GM23338 (cell line): Measurements from ENCODE around the gene RCAN1. TPM values are rescaled to one million over a fixed set of nuclear protein-coding genes. Genes with fewer than 3 reads are reported as not detected.

ENCODE experiments used
- ATAC-seq: fragments of 200-7000 bp; cut with Tn5 transposase; 3 replicates; pipeline ENCODE4 v1.9.1; 2020
- DNase-seq: peaks from one replicate; pipeline ENCODE4 v3.0.0-alpha.2; 2015; ENCODE audit warnings: low spot score
- H2AFZ ChIP-seq: fragments of 200-600 bp; sonication (generic); 2 replicates; pipeline ENCODE4 v1.8.0; 2016; ENCODE audit warnings: antibody characterized with exemption, mild to moderate bottlenecking, moderate library complexity
- H3F3A ChIP-seq: fragments of 200-600 bp; sonication (generic); replicated peaks from 2 replicates; pipeline ENCODE4 v1.8.0; 2017; ENCODE audit warnings: antibody characterized with exemption, mixed run types, low read depth
- H3K27ac ChIP-seq: fragments of 200-600 bp; sonication (generic); 2 replicates; pipeline ENCODE4 v1.6.1; 2016; ENCODE audit warnings: low read depth
- H3K27me3 ChIP-seq: fragments of 200-600 bp; sonication (generic); 2 replicates; pipeline ENCODE4 v1.8.0; 2016; ENCODE audit warnings: mild to moderate bottlenecking, mixed run types, moderate library complexity; ENCODE audit not compliant: insufficient read depth
- H3K36me3 ChIP-seq: fragments of 200-600 bp; sonication (generic); 2 replicates; pipeline ENCODE4 v1.8.0; 2016; ENCODE audit warnings: mild to moderate bottlenecking; ENCODE audit not compliant: insufficient read depth
- H3K4me1 ChIP-seq: fragments of 200-600 bp; sonication (generic); 2 replicates; pipeline ENCODE4 v1.8.0; 2016; ENCODE audit warnings: mild to moderate bottlenecking, moderate library complexity; ENCODE audit not compliant: insufficient read depth
- H3K4me2 ChIP-seq: fragments of 200-600 bp; sonication (generic); 2 replicates; pipeline ENCODE4 v1.7.1; 2017; ENCODE audit warnings: mixed run types
- H3K4me3 ChIP-seq: fragments of 200-600 bp; sonication (generic); 2 replicates; pipeline ENCODE4 v1.6.1; 2016; ENCODE audit warnings: mixed run types
- H3K79me2 ChIP-seq: fragments of 200-600 bp; sonication (generic); replicated peaks from 2 replicates; pipeline ENCODE4 v1.8.0; 2017; ENCODE audit warnings: mild to moderate bottlenecking; ENCODE audit not compliant: insufficient read depth
- H3K9me2 ChIP-seq: fragments of 200-600 bp; sonication (generic); 2 replicates; pipeline ENCODE4 v1.8.0; 2017; ENCODE audit not compliant: insufficient read depth
- H4K20me1 ChIP-seq: fragments of 200-600 bp; sonication (generic); replicated peaks from 2 replicates; pipeline ENCODE4 v1.8.0; 2017; ENCODE audit warnings: mild to moderate bottlenecking; ENCODE audit not compliant: insufficient read depth
- H3K27ac Mint-ChIP-seq: 2 replicates; pipeline ENCODE4 v1.8.0; 2020; ENCODE audit warnings: inconsistent platforms, mild to moderate bottlenecking, moderate library complexity, mixed read lengths
- H3K27me3 Mint-ChIP-seq: 3 replicates; pipeline ENCODE4 v1.8.0; 2022; ENCODE audit warnings: low read depth, mild to moderate bottlenecking, moderate library complexity, mixed read lengths, inconsistent platforms; ENCODE audit not compliant: insufficient read depth, poor library complexity
- H3K36me3 Mint-ChIP-seq: 3 replicates; pipeline ENCODE4 v1.8.0; 2021; ENCODE audit warnings: low read depth, mild to moderate bottlenecking, inconsistent platforms, moderate library complexity, mixed read lengths
- H3K4me1 Mint-ChIP-seq: 3 replicates; pipeline ENCODE4 v1.8.0; 2020; ENCODE audit warnings: mild to moderate bottlenecking, inconsistent platforms, mixed read lengths
- H3K4me3 Mint-ChIP-seq: 3 replicates; pipeline ENCODE4 v1.8.0; 2021; ENCODE audit warnings: moderate library complexity, mild to moderate bottlenecking, inconsistent platforms, mixed read lengths
- H3K9me3 Mint-ChIP-seq: 3 replicates; pipeline ENCODE4 v1.8.0; 2020; ENCODE audit warnings: moderate library complexity, mild to moderate bottlenecking, inconsistent platforms, mixed read lengths
- CREB1 ChIP-seq: fragments of 250-450 bp; sonication (Bioruptor Pico); IDR thresholded peaks from 2 replicates; pipeline ENCODE4 v1.5.0; 2020; ENCODE audit warnings: low read depth, mild to moderate bottlenecking, moderate library complexity
- EZH2 ChIP-seq: fragments of 200-600 bp; sonication (generic); IDR thresholded peaks from one replicate; pipeline ENCODE4 v1.8.0; 2017; ENCODE audit warnings: antibody characterized with exemption, mild to moderate bottlenecking, low read depth; ENCODE audit not compliant: unreplicated experiment
- EZH2phosphoT487 ChIP-seq: fragments of 200-600 bp; sonication (generic); IDR thresholded peaks from one replicate; pipeline ENCODE4 v1.8.1; 2018; ENCODE audit warnings: antibody characterized with exemption; ENCODE audit not compliant: unreplicated experiment
- POLR2AphosphoS5 ChIP-seq: IDR thresholded peaks from 2 replicates; pipeline ENCODE4 v1.6.1; 2016; ENCODE audit warnings: antibody characterized with exemption, low read depth
- REST ChIP-seq: IDR thresholded peaks from one replicate; pipeline ENCODE4 v1.6.1; 2018; ENCODE audit warnings: antibody characterized with exemption; ENCODE audit not compliant: unreplicated experiment
- ZNF331 ChIP-seq: fragments of 250-450 bp; sonication (Bioruptor Pico); IDR thresholded peaks from 2 replicates; pipeline ENCODE4 v1.5.0; 2020; ENCODE audit warnings: low read depth, mild to moderate bottlenecking, moderate library complexity
- ZNF462 ChIP-seq: fragments of 250-450 bp; sonication (Bioruptor Pico); IDR thresholded peaks from 2 replicates; pipeline ENCODE4 v1.5.0; 2020; ENCODE audit warnings: mild to moderate bottlenecking, moderate library complexity
- polyA plus RNA-seq: library from polyadenylated mRNA; unstranded; fragments of >200 nt; fragmentation: Nextera tagmentation; extraction: Ambion mirVana; gene quantifications from 2 replicates; pipeline ENCODE4 v1.2.1, GENCODE V29; 2016
- total RNA-seq: library from RNA; depleted of rRNA; stranded (reverse); fragments of >200 nt; shearing (Covaris generic); gene quantifications from 2 replicates; pipeline ENCODE4 v1.2.3, GENCODE V29; 2014

RCAN1 gene
- total and polyA plus RNA-seq, 2 experiments from 2014 or later = 3.7 to 5.2 TPM

- TF ChIP-seq ZNF462 = no peak
- no peak for TF ChIP-seq REST
Observed at GRCh38 chr21:34543017-34543416, 71.9 kb downstream of the RCAN1 start (continued).

GRCh38 chr21:34540206-34540605 is 74.7 kb downstream of the RCAN1 start:
- peaks cover 7% of the 10 kb centered on the region for H3K4me1 Mint-ChIP-seq
- ATAC-seq (no peak), DNase-seq (no peak)
- H3K27me3 ChIP-seq = no peaks in the 10 kb centered on the region
- no peaks in the 10 kb centered on the region for H3K79me2 ChIP-seq
- no peak overlapping the region for H3K4me2 ChIP-seq
- H3K36me3 ChIP-seq = no peaks in the 10 kb centered on the region
- TF ChIP-seq POLR2AphosphoS5 (no peak), EZH2phosphoT487 (no peak), CREB1 (CRISPR knock-in tag) (no peak), EZH2 (no peak), ZNF331 (CRISPR knock-in tag) (no peak)
- no peaks in the 10 kb centered on the region for H3K9me2 ChIP-seq
- H3K27ac ChIP-seq = no peak overlapping the region
- no peaks in the 10 kb centered on the region for H3K4me1 ChIP-seq
- H2AFZ ChIP-seq = no peak overlapping the region
- no peaks in the 10 kb centered on the region for H3F3A ChIP-seq
- H3K4me3 ChIP-seq = no peak overlapping the region
- H3K27ac Mint-ChIP-seq = no peak overlapping the region
- peaks cover 6% of the 10 kb centered on the region; the same call in 2 of the 3 replicates for H3K36me3 Mint-ChIP-seq
- peaks cover 4% of the 10 kb centered on the region for H3K27me3 Mint-ChIP-seq
- no peaks in the 10 kb centered on the region for H4K20me1 ChIP-seq
- H3K4me3 Mint-ChIP-seq = no peak overlapping the region
- peaks cover 12% of the 10 kb centered on the region for H3K9me3 Mint-ChIP-seq
